NCI-H1092 (cell line): Measurements from ENCODE around the gene PLAC1.
A peak's percentile ranks its signal among the peaks of the same experiment; 100 is the strongest.

ENCODE experiments used
- DNase-seq: peaks from one replicate; lab custom pipeline; 2025; lab: John Stamatoyannopoulos, UW

Gene PLAC1

DNA sequence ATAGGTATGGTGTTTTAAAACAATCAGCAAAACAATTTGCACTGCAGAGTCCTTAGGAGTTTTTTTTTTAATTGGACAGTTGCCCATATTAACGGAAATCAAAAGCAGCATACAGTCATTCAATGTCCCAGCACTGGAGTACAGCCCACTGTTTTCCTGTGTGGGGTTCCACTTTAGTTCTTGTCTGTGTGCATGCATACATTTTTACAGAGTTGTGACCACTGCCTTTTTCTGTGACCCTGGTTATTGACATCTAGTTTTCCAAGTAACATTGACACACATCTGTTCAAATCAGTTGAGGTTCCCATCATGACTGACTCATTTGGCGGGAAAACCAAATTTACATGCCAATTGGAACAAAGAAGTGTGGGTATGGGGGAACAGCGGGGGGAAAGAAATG lies 115.0 kb downstream of the PLAC1 start:
- no peak for DNase-seq

DNA sequence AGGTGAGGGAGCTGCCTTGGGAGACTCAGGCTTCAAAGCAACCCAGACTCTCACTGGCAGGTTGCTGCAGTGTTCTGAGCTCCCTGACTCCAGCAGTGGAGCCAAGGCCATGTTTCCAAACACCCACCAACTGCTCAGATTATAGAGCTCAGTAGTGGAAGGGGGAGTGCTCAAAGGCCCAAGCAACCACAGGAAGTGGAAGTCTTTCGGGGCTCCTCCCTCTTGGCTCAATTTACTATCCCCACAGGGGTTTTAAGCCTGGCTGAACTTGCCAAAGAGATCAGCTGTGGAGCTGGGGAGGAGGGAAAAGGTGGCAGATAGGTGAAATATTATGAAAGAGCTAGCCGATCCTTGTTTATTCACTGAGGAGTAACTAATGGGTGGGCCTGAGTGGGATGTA lies 115.8 kb downstream of the PLAC1 start:
- peak; percentile 26 for DNase-seq

DNA sequence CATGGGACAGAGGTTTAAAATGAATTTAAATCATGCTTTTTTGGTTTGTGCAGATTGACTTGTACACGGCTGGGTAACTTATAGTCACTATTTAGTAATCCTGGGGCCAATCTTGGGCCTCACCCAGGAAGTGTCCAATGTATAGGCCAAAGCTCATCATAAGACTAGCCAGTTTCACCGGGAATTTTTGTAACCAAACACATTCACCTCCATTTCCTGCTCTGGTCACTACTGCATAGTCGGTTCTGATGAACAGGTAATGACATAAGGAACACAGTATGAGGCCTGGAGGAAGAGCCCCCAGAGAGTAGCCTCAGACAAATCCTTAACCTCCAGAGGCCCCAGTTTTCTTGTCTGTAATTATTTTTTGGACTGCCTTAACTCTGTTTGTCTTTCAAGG lies 116.4 kb downstream of the PLAC1 start:
- DNase-seq, result no peak

DNA sequence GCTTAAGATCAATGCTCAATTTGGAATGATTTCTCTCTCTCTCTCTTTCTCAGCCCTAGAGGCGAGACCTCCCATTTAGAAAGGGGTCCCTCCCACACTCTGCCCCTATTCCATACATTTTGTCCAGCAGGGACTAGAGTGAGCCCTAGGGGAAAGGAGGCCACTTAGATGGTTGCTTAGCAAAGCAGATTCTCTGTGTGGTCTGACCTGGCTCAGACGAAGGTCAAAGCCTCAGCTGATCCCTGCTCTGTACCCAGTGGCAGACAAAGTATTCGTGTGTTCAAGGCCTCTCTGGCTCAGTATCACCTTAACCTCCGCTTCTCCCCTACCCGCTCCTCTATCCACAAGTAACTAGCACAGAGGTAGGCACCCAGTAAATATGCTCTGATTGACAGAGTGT lies 120.0 kb downstream of the PLAC1 start:
- no peak for DNase-seq

DNA sequence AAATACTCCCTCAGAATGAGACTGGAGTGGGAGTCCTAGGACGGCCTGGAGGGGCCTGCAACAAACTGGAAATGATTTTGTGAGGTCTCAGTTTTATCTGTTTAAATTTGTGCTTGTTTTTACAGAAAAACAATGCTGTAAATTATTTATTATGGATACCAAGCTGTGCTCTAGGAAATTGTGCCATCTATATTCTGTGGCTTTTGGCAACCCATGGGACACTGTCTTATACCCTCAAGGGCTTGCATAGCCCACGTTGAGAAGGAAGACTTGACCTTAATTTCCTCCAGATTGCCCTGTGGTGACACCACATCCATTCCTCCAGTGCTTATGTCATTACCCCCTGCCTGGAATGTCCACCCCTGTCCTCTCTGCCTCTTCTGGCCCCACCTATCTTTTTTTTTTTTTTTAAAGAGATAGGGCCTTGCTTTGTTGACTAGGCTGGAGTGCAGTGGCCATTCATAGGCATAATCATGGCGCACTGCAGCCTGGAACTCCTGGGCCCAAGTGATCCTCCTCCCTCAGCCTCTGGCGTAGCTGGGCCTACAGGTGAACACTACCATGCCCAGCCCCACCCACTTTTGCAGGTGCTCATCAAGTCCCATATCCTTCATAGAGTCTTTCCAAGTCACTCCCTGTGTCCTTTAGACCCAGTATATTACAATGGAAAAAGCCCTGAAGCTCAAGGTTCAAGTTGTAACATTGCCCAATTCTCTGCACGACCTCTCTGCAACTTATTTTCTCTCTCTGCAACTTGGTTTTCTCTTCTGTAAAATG lies 120.9 kb downstream of the PLAC1 start:
- no peak for DNase-seq

DNA sequence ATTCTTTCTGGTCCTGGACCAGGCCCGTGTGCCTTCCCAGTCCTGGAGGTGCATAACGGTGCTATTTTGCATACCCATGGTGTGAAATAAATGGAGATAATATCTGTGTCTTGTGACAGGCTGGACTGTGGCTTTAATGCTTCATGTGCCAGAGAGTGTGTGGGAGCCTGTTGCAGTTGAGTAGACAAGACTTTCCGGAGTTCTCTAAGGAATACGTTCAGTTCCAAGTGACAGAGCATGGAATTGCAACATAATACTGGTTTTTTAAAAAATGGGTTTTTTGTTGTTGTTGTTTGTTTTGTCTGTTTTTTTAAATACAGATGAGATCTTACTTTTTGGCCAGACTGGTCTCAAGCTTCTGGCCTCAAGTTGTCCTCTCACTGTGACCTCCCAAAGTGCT lies 124.3 kb downstream of the PLAC1 start:
- no peak for DNase-seq

DNA sequence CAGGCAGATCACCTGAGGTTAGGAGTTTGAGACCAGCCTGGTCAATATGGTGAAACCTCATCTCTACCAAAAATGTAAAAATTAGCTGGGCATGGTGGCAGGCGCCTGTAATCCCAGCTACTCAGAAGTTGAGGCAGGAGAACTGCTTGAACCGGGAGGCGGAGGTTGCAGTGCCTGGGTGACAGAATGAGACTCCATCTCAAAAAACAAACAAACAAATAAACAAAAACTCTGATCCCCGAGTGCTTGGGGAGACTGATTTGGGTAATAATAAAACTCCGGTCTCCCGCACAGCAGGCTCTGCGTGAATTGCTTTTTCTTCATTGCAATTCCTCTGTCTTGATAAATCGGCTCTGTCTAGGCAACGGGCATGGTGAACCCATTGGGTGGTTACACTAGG lies 124.9 kb downstream of the PLAC1 start:
- DNase-seq, result no peak

DNA sequence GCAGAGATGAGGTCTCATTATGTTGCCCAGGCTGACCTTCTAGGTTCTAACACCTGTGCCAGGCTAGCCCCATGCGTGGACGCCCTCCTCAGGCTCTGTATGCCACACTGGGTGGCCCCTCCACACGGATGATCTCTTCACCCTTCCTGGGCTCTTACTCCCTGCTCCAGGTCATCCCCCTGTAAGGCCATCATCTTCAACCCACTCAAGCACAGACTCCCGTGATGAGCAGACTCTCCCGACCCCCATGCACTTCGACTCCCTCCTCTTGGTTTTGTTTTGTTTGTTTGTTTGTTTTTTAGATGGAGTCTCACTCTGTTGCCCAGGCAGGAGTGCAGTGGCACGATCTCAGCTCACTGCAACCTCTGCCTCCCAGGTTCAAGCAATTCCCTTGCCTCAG lies 127.4 kb downstream of the PLAC1 start:
- no peak for DNase-seq

DNA sequence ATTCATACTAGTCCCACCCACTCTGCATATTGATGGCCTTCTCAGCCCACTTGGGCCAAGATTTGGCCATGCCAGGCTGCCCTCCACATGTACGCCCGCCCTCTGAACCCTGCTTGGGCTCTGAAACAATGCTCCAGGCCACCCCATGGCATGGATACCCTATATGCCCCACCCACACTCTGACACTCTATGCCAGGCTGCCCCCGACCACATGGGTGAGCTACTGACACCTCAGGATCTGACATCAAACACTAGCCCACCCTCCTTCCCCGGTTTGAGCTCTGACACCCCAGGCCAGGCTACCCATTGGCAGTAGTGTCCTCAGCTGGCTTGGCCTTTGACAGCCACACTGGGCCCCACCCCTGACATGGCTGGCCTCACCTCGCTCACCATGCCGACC lies 128.8 kb downstream of the PLAC1 start:
- DNase-seq, result no peak

DNA sequence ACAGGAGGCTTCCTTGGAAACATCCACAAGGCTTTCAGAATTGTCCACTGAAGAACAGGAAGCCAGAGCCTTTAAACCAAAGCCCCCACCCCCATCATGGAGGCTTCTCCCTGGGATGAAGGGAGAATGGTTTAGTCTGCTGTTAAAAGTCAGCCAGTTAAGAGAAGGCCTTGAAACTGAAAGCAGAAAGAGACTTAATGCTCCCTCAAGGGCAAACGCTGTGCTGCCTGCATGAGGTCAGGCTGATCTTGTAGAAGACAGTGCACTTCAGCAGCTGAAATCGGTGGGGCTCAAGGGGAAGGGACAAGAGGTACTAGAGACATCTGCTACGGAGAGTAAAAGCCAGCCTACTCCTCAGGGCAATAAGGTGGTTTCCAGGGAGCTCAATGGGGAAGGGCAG lies 129.3 kb downstream of the PLAC1 start:
- DNase-seq, result no peak

DNA sequence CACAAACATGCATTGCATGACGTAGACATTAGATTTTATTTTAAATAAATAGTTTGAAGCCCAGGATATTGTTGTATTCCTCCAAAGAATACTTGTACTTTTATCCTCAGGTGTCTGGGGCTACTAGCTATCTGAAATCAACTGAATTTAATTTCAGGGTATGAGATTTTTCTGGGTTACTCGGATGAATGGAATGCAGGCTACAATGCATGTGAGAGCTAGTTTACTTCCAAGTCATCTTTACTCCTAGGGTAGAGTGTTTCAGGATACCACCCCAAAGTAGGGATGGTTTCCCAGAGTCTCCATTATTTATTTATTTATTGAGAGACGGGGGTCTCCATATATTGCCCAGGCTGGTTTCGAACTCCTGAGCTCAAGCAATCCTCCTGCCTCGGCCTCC lies 131.9 kb downstream of the PLAC1 start:
- DNase-seq, result no peak

DNA sequence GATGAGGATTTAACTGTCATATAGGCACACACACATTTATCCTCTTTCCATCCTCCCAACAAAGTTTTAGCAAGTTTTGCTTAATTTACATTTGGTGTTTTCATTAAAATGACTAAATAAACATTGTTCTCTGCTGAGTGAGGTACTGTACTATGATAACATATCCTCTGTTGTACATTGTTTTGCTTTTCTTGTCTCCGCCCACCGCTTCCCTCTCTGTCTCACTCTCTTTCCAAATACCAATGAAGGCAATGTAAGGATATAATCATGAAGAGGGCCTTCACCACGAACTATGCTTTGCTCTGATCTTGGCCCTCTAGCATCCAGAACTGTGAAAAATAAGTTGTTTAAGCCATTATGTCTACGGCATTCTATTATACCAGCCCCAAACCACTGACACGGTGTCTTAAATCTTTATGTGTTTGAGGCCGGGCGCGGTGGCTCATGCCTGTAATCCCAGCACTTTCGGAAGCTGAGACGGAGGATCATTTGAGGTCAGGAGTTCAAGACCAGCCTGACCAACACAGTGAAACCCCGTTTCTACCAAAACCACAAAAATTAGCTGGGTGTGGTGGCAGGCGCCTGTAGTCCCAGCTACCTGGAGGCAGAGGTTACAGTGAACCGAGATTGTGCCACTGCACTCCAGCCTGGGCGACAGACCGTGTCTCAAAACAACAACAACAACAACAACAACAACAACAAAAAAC lies 133.0 kb downstream of the PLAC1 start:
- DNase-seq, result no peak

DNA sequence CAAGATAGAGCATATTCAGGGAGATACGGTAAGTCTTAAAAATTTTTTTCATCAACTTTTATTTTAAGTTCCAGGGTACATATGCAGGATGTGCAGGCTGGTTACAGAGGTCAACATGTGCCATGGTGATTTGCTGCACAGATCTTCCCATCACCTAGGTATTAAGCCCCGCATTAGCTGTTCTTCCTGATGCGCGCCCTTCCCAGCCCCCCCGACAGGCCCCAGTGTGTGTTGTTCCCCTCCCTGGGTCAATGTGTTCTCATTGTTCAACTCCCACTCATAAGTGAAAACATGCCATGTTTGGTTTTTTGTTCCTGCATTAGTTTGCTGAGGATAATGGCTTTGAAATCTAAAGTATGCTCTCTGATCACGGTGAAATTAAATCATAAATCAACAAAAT lies 134.1 kb downstream of the PLAC1 start:
- no peak for DNase-seq

DNA sequence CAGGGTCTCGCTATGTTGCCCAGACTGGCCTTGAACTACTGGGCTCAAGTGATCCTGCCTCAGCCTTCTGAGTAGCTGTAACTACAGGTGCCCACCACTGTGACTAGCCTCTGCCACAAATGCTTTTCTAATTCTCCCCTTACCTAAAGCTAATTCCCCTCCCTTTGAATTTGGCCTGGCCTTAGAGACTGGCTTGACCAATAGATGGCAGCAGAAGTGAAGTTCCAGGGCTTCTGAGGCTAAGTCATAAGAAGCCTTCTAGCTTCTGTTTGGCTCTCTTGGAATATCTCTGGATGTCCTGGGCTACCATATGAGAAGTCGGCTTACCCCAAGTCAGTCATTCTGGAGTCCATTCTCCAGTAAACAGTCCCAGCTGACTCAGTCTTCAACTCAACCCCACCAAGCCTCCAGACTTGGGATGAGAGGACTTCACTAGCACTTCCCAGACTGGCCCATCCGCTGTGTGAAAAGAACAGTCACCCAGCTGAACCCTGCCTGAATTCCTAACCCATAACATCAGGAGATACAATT lies 137.3 kb downstream of the PLAC1 start:
- peak; percentile 32 for DNase-seq
